ENCODE data around the gene SKIDA1. TPM values are rescaled to one million over a fixed set of nuclear protein-coding genes. Genes with fewer than 3 reads are reported as not detected.
"Not testable (repeated sequence)": the region's sequence is repeated elsewhere in the genome, so short reads cannot be mapped to it uniquely, and the experiment has no call there.

Gene SKIDA1
- 10.1 TPM for total RNA-seq (ENCODE audit: insufficient read depth, low replicate concordance)

- DNase-seq (ENCODE audit: low spot score) = peak; percentile 98
These were observed at the start of gene SKIDA1 for GRCh38 chr10:21525367-21526187. Gene SKIDA1, minus strand, starts transcription at chr10:21525682. Its CDS starts 7,860 bp downstream, at chr10:21517822.

- DNase-seq (ENCODE audit: low spot score) = not testable (repeated sequence)
These were observed 49.0 kb upstream of the SKIDA1 start for GRCh38 chr10:21574514-21574913.

- DNase-seq (ENCODE audit: low spot score) = peak; percentile 64
These were observed 47.1 kb upstream of the SKIDA1 start for GRCh38 chr10:21572578-21572977.

- no peak for DNase-seq (ENCODE audit: low spot score)
These were observed 45.5 kb upstream of the SKIDA1 start for GRCh38 chr10:21570761-21571521.

GRCh38 chr10:21558984-21559383 is 33.5 kb upstream of the SKIDA1 start:
- DNase-seq (ENCODE audit: low spot score) = not testable (repeated sequence)

- no peak for DNase-seq (ENCODE audit: low spot score)
These were observed 31.0 kb upstream of the SKIDA1 start for GRCh38 chr10:21556527-21556926.

GRCh38 chr10:21552638-21553037 is 27.2 kb upstream of the SKIDA1 start:
- DNase-seq (ENCODE audit: low spot score) = no peak

GRCh38 chr10:21547246-21547645 is 21.8 kb upstream of the SKIDA1 start:
- no peak for DNase-seq (ENCODE audit: low spot score)

GRCh38 chr10:21540701-21541100 is 15.2 kb upstream of the SKIDA1 start:
- not testable (repeated sequence) for DNase-seq (ENCODE audit: low spot score)

- peak; percentile 9 for DNase-seq (ENCODE audit: low spot score)
These were observed 11.4 kb upstream of the SKIDA1 start for GRCh38 chr10:21536874-21537273.

GRCh38 chr10:21535976-21536375 is 10.5 kb upstream of the SKIDA1 start:
- DNase-seq (ENCODE audit: low spot score) = not testable (repeated sequence)

GRCh38 chr10:21535494-21535965 is 10.0 kb upstream of the SKIDA1 start:
- peak; percentile 18 for DNase-seq (ENCODE audit: low spot score)

GRCh38 chr10:21534604-21535493 is 9.4 kb upstream of the SKIDA1 start:
- peak; percentile 60 for DNase-seq (ENCODE audit: low spot score)

- no peak for DNase-seq (ENCODE audit: low spot score)
These were observed 8.8 kb upstream of the SKIDA1 start for GRCh38 chr10:21534280-21534586.

GRCh38 chr10:21533467-21534279 is 8.2 kb upstream of the SKIDA1 start, which contains the start of gene MLLT10:
Gene MLLT10, plus strand, starts transcription at chr10:21534232. Its CDS starts 413 bp downstream, at chr10:21534645.
- peak; percentile 98 for DNase-seq (ENCODE audit: low spot score)

GRCh38 chr10:21532694-21533466 is 7.4 kb upstream of the SKIDA1 start:
- DNase-seq (ENCODE audit: low spot score) = no peak

- DNase-seq (ENCODE audit: low spot score) = peak; percentile 6
These were observed 5.7 kb upstream of the SKIDA1 start for GRCh38 chr10:21531164-21531563.

GRCh38 chr10:21530641-21531040 is 5.2 kb upstream of the SKIDA1 start:
- DNase-seq (ENCODE audit: low spot score) = peak; percentile 9

- DNase-seq (ENCODE audit: low spot score) = no peak
These were observed 4.7 kb upstream of the SKIDA1 start for GRCh38 chr10:21530168-21530567.

All from umbilical cord (tissue), 2 donors.